Measurements from ENCODE around the gene SUN2. TPM values are rescaled to one million over a fixed set of nuclear protein-coding genes. Genes with fewer than 3 reads are reported as not detected.

SUN2 gene
- total and polyA plus RNA-seq, 2 of the 13 experiments (the other 11 are each of a cell fraction or from before 2014, with no cell fraction given) = 45.6 to 56.6 TPM

DNA sequence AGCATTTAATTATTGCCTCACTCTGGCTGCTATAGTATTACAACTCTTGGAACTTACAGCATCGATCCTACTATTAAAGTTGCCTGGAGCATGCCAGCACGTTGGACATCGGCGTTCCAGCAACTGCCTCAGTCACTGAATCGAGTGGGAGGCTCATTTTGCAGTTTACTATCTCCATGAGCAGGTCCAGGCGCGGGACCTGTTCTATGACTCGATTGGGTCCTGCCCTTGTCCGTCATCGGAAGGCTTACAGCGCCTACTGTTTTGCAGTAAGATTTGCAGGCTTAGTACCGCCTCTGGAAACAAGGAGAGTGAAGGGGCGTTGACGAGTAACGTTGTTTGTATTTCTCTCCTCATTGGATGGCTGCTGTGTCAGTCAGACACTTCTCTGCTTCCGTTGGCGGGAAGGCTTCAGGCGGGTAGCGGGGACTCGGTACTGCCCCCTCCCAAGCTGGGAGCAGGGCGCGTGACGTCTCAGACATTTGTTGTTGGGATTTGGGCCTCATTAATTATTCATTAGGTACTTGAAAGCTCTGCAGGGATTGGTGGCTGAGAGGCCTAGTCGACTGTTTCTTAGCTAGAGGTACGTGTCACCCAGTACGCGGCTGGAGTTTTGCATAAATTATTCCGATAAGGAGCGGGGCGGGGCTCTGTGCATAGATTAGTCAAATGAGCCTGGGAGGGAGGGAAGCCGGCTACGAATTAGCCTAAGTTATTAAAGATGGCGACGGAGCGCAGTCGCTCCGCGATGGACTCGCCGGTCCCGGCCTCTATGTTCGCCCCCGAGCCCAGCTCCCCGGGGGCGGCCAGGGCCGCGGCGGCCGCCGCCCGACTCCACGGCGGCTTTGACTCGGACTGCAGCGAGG is 50.3 kb downstream of the SUN2 start, which contains the start of gene GTPBP1 (continued):
- TF ChIP-seq HIVEP1 (CRISPR knock-in tag; IDR thresholded peaks at IDR 0.05) = no peak
- TF ChIP-seq ZFP36L1 (CRISPR knock-in tag; IDR thresholded peaks at IDR 0.05) = no peak
- TF ChIP-seq, protein P1, sequence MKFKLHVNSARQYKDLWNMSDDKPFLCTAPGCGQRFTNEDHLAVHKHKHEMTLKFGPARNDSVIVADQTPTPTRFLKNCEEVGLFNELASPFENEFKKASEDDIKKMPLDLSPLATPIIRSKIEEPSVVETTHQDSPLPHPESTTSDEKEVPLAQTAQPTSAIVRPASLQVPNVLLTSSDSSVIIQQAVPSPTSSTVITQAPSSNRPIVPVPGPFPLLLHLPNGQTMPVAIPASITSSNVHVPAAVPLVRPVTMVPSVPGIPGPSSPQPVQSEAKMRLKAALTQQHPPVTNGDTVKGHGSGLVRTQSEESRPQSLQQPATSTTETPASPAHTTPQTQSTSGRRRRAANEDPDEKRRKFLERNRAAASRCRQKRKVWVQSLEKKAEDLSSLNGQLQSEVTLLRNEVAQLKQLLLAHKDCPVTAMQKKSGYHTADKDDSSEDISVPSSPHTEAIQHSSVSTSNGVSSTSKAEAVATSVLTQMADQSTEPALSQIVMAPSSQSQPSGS (CRISPR knock-in tag; IDR thresholded peaks at IDR 0.05) = peak; percentile 50; the same call in 1 of the 2 replicates
- no peak for TF ChIP-seq ZNF569 (CRISPR knock-in tag; IDR thresholded peaks at IDR 0.05; ENCODE audit: borderline replicate concordance)
- TF ChIP-seq FOXK2 (IDR thresholded peaks at IDR 0.05) = peak; percentile 92
- 0 out of 2 replicates have a peak, but pooled peaks have one; percentile 19 for TF ChIP-seq ATF7-NPFF (CRISPR knock-in tag; IDR thresholded peaks at IDR 0.05; ENCODE audit: low read depth)
- peak; percentile 54; the same call in 1 of the 2 replicates for TF ChIP-seq CHD2 (IDR thresholded peaks at IDR 0.05; ENCODE audit: low read depth, low read length)
- TF ChIP-seq NCOA1 (CRISPR knock-in tag; IDR thresholded peaks at IDR 0.05) = no peak
- TF ChIP-seq, protein P2, sequence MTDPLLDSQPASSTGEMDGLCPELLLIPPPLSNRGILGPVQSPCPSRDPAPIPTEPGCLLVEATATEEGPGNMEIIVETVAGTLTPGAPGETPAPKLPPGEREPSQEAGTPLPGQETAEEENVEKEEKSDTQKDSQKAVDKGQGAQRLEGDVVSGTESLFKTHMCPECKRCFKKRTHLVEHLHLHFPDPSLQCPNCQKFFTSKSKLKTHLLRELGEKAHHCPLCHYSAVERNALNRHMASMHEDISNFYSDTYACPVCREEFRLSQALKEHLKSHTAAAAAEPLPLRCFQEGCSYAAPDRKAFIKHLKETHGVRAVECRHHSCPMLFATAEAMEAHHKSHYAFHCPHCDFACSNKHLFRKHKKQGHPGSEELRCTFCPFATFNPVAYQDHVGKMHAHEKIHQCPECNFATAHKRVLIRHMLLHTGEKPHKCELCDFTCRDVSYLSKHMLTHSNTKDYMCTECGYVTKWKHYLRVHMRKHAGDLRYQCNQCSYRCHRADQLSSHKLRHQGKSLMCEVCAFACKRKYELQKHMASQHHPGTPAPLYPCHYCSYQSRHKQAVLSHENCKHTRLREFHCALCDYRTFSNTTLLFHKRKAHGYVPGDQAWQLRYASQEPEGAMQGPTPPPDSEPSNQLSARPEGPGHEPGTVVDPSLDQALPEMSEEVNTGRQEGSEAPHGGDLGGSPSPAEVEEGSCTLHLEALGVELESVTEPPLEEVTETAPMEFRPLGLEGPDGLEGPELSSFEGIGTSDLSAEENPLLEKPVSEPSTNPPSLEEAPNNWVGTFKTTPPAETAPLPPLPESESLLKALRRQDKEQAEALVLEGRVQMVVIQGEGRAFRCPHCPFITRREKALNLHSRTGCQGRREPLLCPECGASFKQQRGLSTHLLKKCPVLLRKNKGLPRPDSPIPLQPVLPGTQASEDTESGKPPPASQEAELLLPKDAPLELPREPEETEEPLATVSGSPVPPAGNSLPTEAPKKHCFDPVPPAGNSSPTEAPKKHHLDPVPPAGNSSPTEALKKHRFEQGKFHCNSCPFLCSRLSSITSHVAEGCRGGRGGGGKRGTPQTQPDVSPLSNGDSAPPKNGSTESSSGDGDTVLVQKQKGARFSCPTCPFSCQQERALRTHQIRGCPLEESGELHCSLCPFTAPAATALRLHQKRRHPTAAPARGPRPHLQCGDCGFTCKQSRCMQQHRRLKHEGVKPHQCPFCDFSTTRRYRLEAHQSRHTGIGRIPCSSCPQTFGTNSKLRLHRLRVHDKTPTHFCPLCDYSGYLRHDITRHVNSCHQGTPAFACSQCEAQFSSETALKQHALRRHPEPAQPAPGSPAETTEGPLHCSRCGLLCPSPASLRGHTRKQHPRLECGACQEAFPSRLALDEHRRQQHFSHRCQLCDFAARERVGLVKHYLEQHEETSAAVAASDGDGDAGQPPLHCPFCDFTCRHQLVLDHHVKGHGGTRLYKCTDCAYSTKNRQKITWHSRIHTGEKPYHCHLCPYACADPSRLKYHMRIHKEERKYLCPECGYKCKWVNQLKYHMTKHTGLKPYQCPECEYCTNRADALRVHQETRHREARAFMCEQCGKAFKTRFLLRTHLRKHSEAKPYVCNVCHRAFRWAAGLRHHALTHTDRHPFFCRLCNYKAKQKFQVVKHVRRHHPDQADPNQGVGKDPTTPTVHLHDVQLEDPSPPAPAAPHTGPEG (CRISPR knock-in tag; IDR thresholded peaks at IDR 0.05) = no peak; the same call in none of the 2 replicates
- TF ChIP-seq, protein P3, sequence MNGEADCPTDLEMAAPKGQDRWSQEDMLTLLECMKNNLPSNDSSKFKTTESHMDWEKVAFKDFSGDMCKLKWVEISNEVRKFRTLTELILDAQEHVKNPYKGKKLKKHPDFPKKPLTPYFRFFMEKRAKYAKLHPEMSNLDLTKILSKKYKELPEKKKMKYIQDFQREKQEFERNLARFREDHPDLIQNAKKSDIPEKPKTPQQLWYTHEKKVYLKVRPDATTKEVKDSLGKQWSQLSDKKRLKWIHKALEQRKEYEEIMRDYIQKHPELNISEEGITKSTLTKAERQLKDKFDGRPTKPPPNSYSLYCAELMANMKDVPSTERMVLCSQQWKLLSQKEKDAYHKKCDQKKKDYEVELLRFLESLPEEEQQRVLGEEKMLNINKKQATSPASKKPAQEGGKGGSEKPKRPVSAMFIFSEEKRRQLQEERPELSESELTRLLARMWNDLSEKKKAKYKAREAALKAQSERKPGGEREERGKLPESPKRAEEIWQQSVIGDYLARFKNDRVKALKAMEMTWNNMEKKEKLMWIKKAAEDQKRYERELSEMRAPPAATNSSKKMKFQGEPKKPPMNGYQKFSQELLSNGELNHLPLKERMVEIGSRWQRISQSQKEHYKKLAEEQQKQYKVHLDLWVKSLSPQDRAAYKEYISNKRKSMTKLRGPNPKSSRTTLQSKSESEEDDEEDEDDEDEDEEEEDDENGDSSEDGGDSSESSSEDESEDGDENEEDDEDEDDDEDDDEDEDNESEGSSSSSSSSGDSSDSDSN (CRISPR knock-in tag; IDR thresholded peaks at IDR 0.05) = no peak
- TF ChIP-seq, protein P4, sequence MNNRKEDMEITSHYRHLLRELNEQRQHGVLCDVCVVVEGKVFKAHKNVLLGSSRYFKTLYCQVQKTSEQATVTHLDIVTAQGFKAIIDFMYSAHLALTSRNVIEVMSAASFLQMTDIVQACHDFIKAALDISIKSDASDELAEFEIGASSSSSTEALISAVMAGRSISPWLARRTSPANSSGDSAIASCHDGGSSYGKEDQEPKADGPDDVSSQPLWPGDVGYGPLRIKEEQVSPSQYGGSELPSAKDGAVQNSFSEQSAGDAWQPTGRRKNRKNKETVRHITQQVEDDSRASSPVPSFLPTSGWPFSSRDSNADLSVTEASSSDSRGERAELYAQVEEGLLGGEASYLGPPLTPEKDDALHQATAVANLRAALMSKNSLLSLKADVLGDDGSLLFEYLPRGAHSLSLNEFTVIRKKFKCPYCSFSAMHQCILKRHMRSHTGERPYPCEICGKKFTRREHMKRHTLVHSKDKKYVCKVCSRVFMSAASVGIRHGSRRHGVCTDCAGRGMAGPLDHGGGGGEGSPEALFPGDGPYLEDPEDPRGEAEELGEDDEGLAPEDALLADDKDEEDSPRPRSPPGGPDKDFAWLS (CRISPR knock-in tag; IDR thresholded peaks at IDR 0.05; ENCODE audit: borderline replicate concordance) = no peak
- no peak; the same call in 1 of the 2 replicates for TF ChIP-seq SAFB2 (CRISPR knock-in tag; IDR thresholded peaks at IDR 0.05; ENCODE audit: borderline replicate concordance, low read depth)
- TF ChIP-seq, protein P5, sequence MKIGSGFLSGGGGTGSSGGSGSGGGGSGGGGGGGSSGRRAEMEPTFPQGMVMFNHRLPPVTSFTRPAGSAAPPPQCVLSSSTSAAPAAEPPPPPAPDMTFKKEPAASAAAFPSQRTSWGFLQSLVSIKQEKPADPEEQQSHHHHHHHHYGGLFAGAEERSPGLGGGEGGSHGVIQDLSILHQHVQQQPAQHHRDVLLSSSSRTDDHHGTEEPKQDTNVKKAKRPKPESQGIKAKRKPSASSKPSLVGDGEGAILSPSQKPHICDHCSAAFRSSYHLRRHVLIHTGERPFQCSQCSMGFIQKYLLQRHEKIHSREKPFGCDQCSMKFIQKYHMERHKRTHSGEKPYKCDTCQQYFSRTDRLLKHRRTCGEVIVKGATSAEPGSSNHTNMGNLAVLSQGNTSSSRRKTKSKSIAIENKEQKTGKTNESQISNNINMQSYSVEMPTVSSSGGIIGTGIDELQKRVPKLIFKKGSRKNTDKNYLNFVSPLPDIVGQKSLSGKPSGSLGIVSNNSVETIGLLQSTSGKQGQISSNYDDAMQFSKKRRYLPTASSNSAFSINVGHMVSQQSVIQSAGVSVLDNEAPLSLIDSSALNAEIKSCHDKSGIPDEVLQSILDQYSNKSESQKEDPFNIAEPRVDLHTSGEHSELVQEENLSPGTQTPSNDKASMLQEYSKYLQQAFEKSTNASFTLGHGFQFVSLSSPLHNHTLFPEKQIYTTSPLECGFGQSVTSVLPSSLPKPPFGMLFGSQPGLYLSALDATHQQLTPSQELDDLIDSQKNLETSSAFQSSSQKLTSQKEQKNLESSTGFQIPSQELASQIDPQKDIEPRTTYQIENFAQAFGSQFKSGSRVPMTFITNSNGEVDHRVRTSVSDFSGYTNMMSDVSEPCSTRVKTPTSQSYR (CRISPR knock-in tag; IDR thresholded peaks at IDR 0.05; ENCODE audit: borderline replicate concordance) = no peak

All from HepG2 (cell line).